Stimulated activated naive CD8-positive, alpha-beta T cell treated with anti-CD3 and anti-CD28 coated beads, Interleukin-15, amount 100 ng/mL, for 72 hours (primary cell): ENCODE measurements around the gene EPB41L1.

Experiments used
- ATAC-seq: fragments of 150-1000 bp; cut with Tn5 transposase; 2 replicates; pipeline ENCODE4 v1.10.0; 2021; ENCODE audit warnings: mild to moderate bottlenecking, moderate library complexity
- DNase-seq, 2 donors: peaks; one replicate each; pipeline ENCODE4 v3.0.0; 2021 to 2022
- H3K27ac Mint-ChIP-seq, 2 donors: one replicate each; pipeline ENCODE4 v1.8.0; 2022; ENCODE audit warnings: mild to moderate bottlenecking in 2 of 2, mixed read lengths in 2 of 2, moderate library complexity in 2 of 2
- H3K27me3 Mint-ChIP-seq: one replicate; pipeline ENCODE4 v1.8.0; 2022; ENCODE audit warnings: mixed read lengths
- H3K4me1 Mint-ChIP-seq: one replicate; pipeline ENCODE4 v1.8.0; 2022; ENCODE audit warnings: mild to moderate bottlenecking, mixed read lengths
- H3K4me3 Mint-ChIP-seq, 2 donors: one replicate each; pipeline ENCODE4 v1.8.0; 2022; ENCODE audit warnings: mild to moderate bottlenecking in 2 of 2, mixed read lengths in 2 of 2, moderate library complexity in 1 of 2
- H3K9me3 Mint-ChIP-seq, 2 donors: one replicate each; pipeline ENCODE4 v1.8.0; 2022; ENCODE audit warnings: mixed read lengths in 2 of 2

The EPB41L1 gene

DNA sequence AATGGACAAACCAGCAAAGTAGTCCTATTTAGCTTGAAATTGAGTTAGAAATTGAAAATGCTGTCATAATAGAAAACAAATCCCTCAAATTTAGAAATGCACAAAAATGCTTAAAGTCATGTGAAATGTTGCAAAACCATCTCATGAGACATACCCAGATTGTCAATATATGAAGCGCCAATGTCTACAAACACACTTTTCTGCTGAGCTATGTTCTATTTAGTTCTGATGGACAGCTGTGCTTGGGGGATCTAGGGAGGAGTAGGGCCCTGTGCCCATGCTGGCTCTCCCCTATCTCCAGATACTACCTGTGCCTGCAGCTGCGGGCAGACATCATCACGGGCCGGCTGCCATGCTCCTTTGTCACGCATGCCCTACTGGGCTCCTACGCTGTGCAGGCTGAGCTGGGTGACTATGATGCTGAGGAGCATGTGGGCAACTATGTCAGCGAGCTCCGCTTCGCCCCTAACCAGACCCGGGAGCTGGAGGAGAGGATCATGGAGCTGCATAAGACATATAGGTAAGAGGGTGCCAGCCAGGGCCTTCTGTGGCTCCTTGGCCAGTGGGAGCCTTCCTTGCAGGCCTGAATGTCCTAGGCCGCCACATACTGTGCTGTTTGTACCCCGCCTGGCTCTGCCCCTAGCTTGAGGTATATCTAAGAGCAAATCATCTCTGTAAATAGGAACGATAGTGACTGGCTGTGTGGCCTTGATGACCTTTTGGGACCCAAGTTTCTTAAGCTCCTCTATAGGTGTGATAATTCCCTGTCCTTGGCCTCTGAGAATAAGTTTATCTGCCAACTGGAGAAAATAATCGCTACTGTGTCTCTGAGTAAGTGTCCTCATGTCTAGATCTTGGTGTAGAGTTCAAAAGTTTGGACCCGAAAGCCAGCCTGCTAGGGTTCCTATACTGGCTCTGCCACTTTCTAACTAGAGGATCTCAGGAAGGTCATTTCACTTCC lies 30.6 kb downstream of the EPB41L1 start:
- no peak overlapping the region for H3K27ac Mint-ChIP-seq
- H3K9me3 Mint-ChIP-seq: no peaks in the 10 kb centered on the region
- no peak overlapping the region for H3K4me3 Mint-ChIP-seq
- DNase-seq: no peak
- H3K27me3 Mint-ChIP-seq: no peaks in the 10 kb centered on the region
- H3K4me1 Mint-ChIP-seq: no peaks in the 10 kb centered on the region
- no peak for ATAC-seq

DNA sequence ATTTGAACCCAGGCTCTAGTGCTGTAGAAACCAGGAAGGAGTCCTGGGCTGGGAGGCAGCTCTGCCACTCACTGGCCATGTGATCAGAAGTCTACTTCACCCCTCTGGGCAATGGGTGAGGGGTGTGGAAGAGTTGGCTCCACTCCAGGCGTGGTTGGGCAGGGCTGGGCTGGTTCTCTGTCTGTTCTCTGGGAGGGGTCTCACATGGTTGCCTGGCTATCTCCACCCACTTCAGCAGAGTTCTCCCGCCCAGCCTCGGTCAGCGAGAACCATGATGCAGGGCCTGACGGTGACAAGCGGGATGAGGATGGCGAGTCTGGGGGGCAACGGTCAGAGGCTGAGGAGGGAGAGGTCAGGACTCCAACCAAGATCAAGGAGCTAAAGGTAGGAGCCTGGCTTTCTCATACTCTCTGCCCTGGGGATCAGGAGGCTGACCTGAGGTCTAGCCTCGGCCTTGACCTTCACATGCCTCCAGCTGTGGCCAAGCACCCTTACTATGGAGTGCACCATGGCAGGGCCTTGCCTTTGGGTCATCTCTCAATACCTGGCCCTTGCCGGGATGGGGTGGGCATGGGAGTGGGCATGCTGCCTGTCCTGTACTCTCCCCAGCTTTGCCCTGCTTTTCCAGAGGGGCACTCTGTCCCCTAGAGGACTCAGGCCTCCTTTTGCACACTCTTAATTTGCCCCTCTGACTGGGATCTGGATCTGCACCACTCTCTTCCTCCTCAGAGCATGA lies 39.6 kb downstream of the EPB41L1 start:
- no peak overlapping the region for H3K4me3 Mint-ChIP-seq
- H3K9me3 Mint-ChIP-seq: no peaks in the 10 kb centered on the region
- no peaks in the 10 kb centered on the region for H3K27me3 Mint-ChIP-seq
- H3K4me1 Mint-ChIP-seq: no peaks in the 10 kb centered on the region
- ATAC-seq (no peak), DNase-seq (no peak)
- H3K27ac Mint-ChIP-seq: peak overlapping the region in 1 of 2 donors; percentile 54

DNA sequence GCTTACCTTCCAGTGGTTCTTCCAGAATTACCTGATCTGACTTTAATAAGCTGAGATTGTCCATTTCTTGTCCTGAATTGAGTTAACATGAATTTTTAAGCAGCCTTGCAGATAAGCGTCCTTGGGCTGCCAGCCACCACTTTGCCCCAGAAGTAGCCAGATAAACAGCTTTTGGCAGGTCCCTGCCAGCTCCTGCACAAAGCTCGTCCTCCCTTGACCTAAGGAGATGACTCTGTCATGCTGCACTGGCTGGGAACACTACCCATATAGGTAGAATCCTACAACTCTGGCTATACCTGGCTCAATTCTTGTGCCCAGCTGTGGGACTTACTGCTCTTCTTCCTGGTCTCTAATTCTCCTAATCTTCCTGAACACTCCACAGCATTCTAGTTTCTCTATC lies 42.1 kb downstream of the EPB41L1 start:
- Mint-ChIP-seq H3K27ac (no peak overlapping the region), H3K4me1 (no peaks in the 10 kb centered on the region), H3K27me3 (no peaks in the 10 kb centered on the region), H3K4me3 (no peak overlapping the region), H3K9me3 (no peaks in the 10 kb centered on the region)
- ATAC-seq: no peak
- no peak for DNase-seq

DNA sequence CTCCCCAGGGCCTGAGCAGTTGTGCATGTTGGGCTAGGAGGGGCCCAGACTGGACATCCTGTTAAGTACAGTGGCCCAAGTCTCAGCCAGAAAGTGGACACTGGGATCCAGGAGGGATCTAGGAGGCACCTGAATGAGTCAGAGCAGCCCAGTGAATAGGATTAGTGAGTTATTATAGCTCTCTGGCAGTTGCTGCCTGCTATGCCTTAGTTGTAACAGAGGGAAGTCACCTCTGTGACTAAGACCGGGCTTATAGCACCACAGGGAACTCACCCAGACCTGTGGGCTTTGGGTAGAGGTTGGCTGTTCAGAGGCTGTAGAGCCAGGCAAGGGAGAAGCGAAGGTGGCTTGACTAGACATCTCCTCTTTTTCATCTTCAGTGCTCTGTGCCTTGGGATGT lies 42.7 kb downstream of the EPB41L1 start:
- DNase-seq: no peak
- no peak overlapping the region for H3K4me3 Mint-ChIP-seq
- H3K27ac Mint-ChIP-seq: peak overlapping the region in 1 of 2 donors; percentile 51
- H3K9me3 Mint-ChIP-seq: no peaks in the 10 kb centered on the region
- no peaks in the 10 kb centered on the region for H3K4me1 Mint-ChIP-seq
- no peaks in the 10 kb centered on the region for H3K27me3 Mint-ChIP-seq
- no peak for ATAC-seq

DNA sequence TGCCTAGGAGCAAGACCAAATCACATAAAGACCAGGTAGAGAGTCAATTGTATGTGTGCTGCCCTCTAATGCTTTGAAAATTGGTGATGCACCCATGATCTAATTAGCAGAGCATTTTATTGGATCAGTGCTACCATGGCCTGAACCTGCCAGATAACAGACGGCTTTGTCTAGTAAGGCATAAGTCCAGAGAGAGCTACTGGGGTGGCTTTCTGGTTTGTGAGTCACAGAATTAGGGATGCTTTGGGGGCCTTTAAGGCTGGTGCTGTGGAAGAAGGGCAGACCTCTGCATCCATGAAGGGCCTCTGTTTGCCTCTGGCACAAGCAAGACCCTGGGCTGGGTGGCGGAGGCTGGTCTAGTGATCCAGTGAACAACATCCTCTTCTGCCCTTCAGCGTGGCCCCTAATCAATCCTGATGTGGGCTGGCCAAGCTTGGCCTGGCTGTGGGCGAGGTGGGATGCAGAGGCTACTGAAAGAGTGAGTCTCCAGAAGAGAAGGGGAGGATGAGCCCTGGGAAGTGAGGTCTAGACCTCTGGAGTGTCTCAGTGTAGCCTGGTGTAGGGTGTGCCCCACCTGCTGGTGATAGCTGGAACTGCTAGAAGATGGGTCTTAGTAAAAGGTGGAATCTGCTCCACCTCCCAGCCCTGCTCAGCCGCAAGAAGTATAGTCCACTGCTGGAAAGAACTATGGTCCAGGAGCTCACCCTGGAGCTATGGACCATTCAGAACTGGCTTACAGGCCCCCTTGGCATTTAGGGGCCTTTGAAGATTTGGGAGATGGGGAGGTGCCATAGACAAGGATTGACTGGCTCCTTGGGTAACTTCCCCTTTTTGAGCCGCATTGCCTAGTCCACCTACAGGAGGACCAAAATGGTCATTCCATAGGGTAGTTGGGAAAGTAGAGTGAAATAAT lies 45.1 kb downstream of the EPB41L1 start:
- Mint-ChIP-seq H3K27ac (peak overlapping the region in 1 of 2 donors; percentile 80), H3K4me1 (peaks cover 6% of the 10 kb centered on the region)

DNA sequence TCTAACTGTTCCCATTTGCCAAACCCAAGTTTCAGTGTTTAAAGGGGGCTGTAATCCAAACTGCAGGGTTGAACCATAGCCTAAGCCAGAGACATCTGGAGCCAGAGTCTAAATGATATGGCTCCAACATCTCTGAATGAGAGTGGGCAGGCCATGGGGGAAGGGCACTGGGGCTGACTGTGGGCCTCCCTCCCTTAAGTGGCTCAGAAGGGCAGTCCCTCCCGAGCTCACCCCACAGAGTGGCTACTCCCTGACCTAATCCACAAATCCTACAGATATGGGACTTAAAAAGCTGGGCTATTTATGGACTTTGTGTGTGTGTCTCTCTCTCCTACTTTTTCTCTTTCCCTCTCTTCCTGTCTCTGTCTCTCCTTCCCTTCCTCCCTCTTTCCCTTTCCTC lies 45.9 kb downstream of the EPB41L1 start:
- peaks cover 6% of the 10 kb centered on the region for H3K4me1 Mint-ChIP-seq
- no peak for ATAC-seq
- peak overlapping the region in 1 of 2 donors; percentile 57 for H3K27ac Mint-ChIP-seq
- no peak for DNase-seq
- H3K27me3 Mint-ChIP-seq: peaks cover under 1% of the 10 kb centered on the region
- H3K4me3 Mint-ChIP-seq: no peak overlapping the region
- H3K9me3 Mint-ChIP-seq: no peaks in the 10 kb centered on the region

More for the DNA sequence above, 45.1 kb downstream of the EPB41L1 start:
- ATAC-seq (peak; percentile 80), DNase-seq (peak; percentile 66)
- Mint-ChIP-seq H3K4me3 (no peak overlapping the region), H3K9me3 (no peaks in the 10 kb centered on the region), H3K27me3 (no peaks in the 10 kb centered on the region)

DNA sequence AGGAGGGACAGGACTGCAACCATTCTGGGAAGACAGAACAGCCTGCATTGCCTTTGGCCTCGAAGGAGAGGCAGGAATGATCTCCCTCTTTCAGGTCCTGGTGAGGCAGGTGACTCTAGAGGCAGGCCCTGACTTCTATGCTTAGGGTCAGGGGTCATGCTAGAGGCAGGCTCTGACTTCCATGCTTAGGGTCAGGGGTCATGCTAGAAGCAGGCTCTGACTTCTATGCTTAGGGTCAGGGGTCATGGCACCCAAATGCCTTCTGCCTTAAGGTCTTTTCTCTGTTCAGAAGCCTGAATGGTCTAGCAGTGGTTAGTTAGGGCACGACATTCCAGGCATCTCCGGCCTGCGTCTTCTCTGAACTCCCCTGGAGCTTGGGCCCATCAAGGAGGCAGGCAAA lies 46.7 kb downstream of the EPB41L1 start:
- no peak overlapping the region for H3K4me3 Mint-ChIP-seq
- ATAC-seq (no peak), DNase-seq (no peak)
- H3K27me3 Mint-ChIP-seq: peaks cover 8% of the 10 kb centered on the region
- H3K27ac Mint-ChIP-seq: no peak overlapping the region
- peaks cover 6% of the 10 kb centered on the region for H3K4me1 Mint-ChIP-seq
- H3K9me3 Mint-ChIP-seq: no peaks in the 10 kb centered on the region

DNA sequence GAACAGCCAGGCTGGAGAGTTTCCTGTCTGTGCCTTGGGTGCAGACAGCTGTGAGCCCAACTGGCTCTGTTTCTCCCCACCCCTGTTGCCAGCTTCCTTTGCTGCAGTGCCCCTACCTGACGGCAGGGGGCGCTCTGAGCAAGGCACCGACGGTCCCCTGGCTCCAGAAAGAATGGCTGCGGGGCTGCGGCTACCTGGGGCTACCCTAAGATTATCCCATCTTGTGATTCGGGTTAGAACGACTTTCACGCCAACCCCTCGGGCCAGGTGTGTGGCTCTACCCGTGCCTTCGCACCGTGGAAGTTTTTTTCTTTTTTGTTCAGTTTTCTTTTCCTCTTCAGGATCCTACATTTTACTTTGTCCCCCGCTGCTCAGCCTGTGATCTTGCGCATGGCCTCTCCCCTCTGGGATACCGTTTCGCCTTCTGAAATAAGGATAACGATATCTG lies 48.4 kb downstream of the EPB41L1 start:
- ATAC-seq (peak; percentile 83), DNase-seq (peak; percentile 72 to 76)
- Mint-ChIP-seq H3K27me3 (peaks cover 8% of the 10 kb centered on the region), H3K27ac (no peak overlapping the region), H3K4me3 (no peak overlapping the region), H3K4me1 (peaks cover 6% of the 10 kb centered on the region), H3K9me3 (no peaks in the 10 kb centered on the region)

DNA sequence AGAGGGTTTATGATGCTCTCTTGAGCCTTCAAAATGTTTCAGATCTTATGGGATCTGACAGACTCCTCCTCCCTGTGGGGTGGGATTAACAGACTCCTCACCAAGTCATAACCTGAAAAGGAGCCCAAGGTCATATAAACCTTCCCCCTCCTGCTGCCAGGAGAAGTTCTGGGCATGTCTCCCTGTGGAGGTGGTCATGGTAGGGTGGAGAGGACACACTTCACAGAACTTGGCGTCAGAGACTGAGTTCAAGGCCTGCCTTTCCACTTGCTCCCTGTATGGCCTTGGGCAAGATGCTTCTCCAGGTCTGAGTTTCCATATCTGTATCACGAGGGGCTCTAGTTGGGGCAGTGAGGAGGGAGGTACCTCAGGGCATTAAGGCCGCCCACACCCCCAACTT lies 49.3 kb downstream of the EPB41L1 start:
- Mint-ChIP-seq H3K27ac (no peak overlapping the region), H3K9me3 (no peaks in the 10 kb centered on the region), H3K4me1 (peaks cover 6% of the 10 kb centered on the region), H3K4me3 (no peak overlapping the region), H3K27me3 (peaks cover 8% of the 10 kb centered on the region)
- ATAC-seq (no peak), DNase-seq (no peak)

DNA sequence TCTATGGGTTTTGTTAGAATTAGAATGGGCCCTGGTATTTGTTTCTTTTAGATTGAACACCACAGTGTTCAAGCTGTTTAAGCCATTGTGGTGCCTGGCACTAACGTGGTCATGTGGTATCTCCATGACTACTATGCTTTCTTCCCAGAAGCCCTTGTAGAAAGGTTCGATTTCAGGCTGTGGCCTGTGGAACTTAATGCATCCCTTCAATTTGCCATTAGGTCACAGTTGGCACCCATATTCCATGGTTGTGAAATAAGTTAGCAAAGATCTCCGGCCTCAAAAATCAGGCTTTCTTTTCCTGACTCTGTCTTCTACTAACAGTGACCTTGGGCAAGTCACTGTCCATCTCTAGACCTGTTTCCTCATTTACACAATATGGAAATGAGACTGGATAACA lies 50.5 kb downstream of the EPB41L1 start:
- peaks cover 8% of the 10 kb centered on the region for H3K27me3 Mint-ChIP-seq

DNA sequence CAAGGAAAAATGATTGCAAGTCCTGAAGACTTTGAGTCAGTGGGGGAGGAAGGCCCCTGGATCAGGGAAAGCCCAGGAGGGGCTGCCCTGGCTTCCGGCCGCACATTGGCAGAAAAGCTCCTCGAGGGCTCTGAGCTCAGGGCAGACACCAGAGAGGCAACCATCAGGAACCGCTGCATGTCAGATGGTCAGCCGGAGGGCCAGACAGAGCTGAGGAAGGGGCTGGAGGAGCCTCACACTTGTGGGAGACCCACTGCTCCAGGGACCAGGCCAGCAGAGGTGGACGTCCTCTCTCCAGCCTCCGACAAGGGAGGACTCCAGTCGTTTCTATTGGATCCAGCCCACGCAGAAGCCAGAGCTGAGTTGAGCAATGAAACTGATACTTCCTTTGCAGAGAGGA lies 51.5 kb downstream of the EPB41L1 start:
- ATAC-seq (no peak), DNase-seq (no peak)
- Mint-ChIP-seq H3K9me3 (no peaks in the 10 kb centered on the region), H3K27me3 (peaks cover 8% of the 10 kb centered on the region), H3K27ac (peak overlapping the region in 1 of 2 donors; percentile 57), H3K4me1 (peaks cover 6% of the 10 kb centered on the region), H3K4me3 (no peak overlapping the region)

More for the DNA sequence above, 50.5 kb downstream of the EPB41L1 start:
- Mint-ChIP-seq H3K27ac (no peak overlapping the region), H3K9me3 (no peaks in the 10 kb centered on the region), H3K4me1 (peaks cover 6% of the 10 kb centered on the region), H3K4me3 (no peak overlapping the region)
- DNase-seq (no peak), ATAC-seq (no peak)

DNA sequence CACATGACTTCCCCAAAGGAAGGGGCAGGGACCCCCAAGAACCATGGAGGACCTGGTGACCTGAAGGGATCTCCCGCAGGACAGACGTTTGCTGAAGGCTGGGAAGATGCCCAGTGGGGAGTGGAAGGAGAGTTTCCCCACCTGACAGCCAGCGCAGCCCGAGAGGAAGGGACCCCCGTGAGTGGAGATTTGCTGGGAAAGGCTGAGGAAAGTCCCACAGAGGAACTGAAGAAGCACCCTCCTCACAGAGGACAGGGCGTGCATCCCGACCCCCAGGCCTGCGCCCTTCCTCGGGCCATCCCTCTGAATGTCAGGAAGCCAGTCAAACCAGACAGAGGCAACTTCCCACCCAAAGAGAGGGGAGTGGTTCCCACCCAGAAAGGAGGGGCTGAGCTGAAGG lies 52.1 kb downstream of the EPB41L1 start:
- no peak for ATAC-seq
- Mint-ChIP-seq H3K4me3 (no peak overlapping the region), H3K9me3 (no peaks in the 10 kb centered on the region), H3K27me3 (peaks cover 8% of the 10 kb centered on the region), H3K27ac (peak overlapping the region in 1 of 2 donors; percentile 28), H3K4me1 (peaks cover 6% of the 10 kb centered on the region)
- DNase-seq: no peak

DNA sequence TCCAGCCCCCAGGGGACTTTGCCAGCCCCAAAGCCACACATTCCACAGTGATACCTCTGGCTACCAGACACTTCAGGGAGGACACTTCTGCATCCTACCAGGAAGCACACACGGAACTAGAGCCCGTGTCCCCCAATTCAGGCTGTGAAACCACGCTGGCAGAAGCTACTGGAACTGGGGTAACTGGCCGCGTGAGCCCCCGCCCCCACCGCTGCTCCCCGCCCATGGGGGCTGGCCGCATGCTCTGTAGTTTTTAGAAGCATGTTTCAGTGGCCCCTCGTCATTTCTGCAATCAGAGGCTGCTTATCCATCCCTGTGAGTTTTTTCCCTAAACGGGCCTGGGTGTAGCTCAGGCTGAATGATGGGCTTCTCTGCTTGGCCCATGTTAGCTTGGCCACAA lies 53.1 kb downstream of the EPB41L1 start:
- ATAC-seq (no peak), DNase-seq (no peak)
- peaks cover 8% of the 10 kb centered on the region for H3K27me3 Mint-ChIP-seq

DNA sequence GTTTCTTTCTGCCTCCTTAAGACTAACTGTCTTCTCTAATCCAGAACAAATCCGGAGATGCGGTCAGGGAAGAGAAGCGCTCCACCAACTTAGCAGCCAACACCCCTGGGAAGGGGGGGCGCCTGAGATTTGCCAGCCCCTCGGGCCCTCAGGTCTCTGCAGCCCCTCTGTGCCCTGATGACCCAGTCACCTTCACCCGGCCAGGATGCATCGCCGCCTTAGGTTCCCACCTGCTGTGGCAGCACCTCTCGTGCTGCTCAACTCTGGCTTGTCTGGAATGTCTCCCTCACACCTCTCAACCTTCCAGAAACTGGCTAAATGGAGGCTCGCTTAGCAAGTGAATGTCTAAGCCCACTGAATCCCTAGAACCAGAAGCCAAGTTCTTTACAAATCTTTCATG lies 53.7 kb downstream of the EPB41L1 start:
- Mint-ChIP-seq H3K27me3 (peaks cover 8% of the 10 kb centered on the region), H3K4me3 (no peak overlapping the region), H3K4me1 (peaks cover 2% of the 10 kb centered on the region), H3K9me3 (no peaks in the 10 kb centered on the region), H3K27ac (no peak overlapping the region)
- ATAC-seq: no peak
- DNase-seq: no peak

More for the DNA sequence above, 53.1 kb downstream of the EPB41L1 start:
- H3K4me3 Mint-ChIP-seq: no peak overlapping the region
- peaks cover 6% of the 10 kb centered on the region for H3K4me1 Mint-ChIP-seq
- no peaks in the 10 kb centered on the region for H3K9me3 Mint-ChIP-seq
- no peak overlapping the region for H3K27ac Mint-ChIP-seq

DNA sequence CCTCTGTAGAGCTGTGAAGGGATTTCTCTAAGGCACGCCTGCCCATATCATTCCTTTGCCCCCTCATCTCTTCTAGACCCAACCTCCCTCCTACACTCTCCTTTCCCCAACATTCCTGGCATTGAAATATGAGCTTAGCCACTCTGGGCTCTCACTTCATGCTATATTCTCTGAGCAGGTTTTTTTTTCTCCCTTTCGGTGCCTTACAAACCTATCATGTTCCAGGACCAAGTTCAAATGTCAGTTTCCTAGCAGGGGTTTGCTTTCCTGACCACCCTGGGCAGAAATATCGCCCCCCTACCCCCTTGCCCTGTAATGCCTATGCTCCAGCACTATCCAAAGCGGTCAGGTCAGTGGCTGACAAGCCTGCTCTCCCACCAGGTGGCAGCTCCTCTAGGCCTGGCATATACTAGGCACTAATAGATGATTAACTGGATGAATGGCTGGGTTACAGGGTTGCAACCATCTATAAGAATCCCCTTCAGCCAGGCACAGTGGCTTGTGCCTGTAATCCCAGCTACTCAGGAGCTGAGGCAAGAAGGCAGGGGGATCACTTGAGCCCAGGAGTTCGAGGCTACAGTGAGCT lies 56.0 kb downstream of the EPB41L1 start:
- Mint-ChIP-seq H3K4me1 (no peaks in the 10 kb centered on the region), H3K4me3 (no peak overlapping the region), H3K9me3 (no peaks in the 10 kb centered on the region), H3K27me3 (peaks cover 7% of the 10 kb centered on the region), H3K27ac (peak overlapping the region in 1 of 2 donors; percentile 48)
- DNase-seq (no peak), ATAC-seq (no peak)
